ENCODE results near the gene SDF2L1. TPM values are rescaled to one million over a fixed set of nuclear protein-coding genes. Genes with fewer than 3 reads are reported as not detected.
"Not testable (repeated sequence)": the region's sequence is repeated elsewhere in the genome, so short reads cannot be mapped to it uniquely, and the experiment has no call there.

Gene SDF2L1
- total RNA-seq, 1 donor from 2014 or later = 41.3 TPM

- H3K36me3 ChIP-seq = peaks cover 17% of the 10 kb centered on the region
- ATAC-seq = no peak
- no peaks in the 10 kb centered on the region for H3K27me3 ChIP-seq
- intact Hi-C loops (cut with DNase I) = no loop called here
- TF ChIP-seq, protein P1, sequence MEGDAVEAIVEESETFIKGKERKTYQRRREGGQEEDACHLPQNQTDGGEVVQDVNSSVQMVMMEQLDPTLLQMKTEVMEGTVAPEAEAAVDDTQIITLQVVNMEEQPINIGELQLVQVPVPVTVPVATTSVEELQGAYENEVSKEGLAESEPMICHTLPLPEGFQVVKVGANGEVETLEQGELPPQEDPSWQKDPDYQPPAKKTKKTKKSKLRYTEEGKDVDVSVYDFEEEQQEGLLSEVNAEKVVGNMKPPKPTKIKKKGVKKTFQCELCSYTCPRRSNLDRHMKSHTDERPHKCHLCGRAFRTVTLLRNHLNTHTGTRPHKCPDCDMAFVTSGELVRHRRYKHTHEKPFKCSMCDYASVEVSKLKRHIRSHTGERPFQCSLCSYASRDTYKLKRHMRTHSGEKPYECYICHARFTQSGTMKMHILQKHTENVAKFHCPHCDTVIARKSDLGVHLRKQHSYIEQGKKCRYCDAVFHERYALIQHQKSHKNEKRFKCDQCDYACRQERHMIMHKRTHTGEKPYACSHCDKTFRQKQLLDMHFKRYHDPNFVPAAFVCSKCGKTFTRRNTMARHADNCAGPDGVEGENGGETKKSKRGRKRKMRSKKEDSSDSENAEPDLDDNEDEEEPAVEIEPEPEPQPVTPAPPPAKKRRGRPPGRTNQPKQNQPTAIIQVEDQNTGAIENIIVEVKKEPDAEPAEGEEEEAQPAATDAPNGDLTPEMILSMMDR (IDR thresholded peaks at IDR 0.05) = no peak
- no peaks in the 10 kb centered on the region for H3K9me3 ChIP-seq
- DNase-seq = no peak
- H3K4me3 ChIP-seq = no peak overlapping the region
- peaks cover 9% of the 10 kb centered on the region for H3K4me1 ChIP-seq
- no peak overlapping the region for H3K27ac ChIP-seq
Measured at GRCh38 chr22:21640810-21641209, 1.3 kb upstream of the SDF2L1 start.

- Histone ChIP-seq H3K9me3 (no peaks in the 10 kb centered on the region), H3K4me1 (peaks cover 9% of the 10 kb centered on the region), H3K4me3 (peak overlapping the region; percentile 78), H3K27me3 (no peaks in the 10 kb centered on the region), H3K27ac (peak overlapping the region; percentile 67), H3K36me3 (peaks cover 21% of the 10 kb centered on the region)
- intact Hi-C loops (cut with DNase I) = no loop called here
- peak; percentile 45 for ATAC-seq
- peak; percentile 79 for DNase-seq
- TF ChIP-seq, protein P1 (IDR thresholded peaks at IDR 0.05) = peak; percentile 45
Measured at GRCh38 chr22:21641417-21641788, 699 bp upstream of the SDF2L1 start.

GRCh38 chr22:21642584-21643448 lies 714 bp downstream of the SDF2L1 start:
- TF ChIP-seq, protein P1 (IDR thresholded peaks at IDR 0.05) = peak; percentile 56
- ATAC-seq (peak; percentile 6), DNase-seq (peak; percentile 75)
- no peaks in the 10 kb centered on the region for H3K9me3 ChIP-seq
- peaks cover 13% of the 10 kb centered on the region for H3K4me1 ChIP-seq
- intact Hi-C loops (cut with DNase I) = no loop called here
- H3K27me3 ChIP-seq = no peaks in the 10 kb centered on the region
- peak overlapping the region; percentile 77 for H3K27ac ChIP-seq
- H3K36me3 ChIP-seq = peaks cover 23% of the 10 kb centered on the region
- peak overlapping the region; percentile 78 for H3K4me3 ChIP-seq

DNA sequence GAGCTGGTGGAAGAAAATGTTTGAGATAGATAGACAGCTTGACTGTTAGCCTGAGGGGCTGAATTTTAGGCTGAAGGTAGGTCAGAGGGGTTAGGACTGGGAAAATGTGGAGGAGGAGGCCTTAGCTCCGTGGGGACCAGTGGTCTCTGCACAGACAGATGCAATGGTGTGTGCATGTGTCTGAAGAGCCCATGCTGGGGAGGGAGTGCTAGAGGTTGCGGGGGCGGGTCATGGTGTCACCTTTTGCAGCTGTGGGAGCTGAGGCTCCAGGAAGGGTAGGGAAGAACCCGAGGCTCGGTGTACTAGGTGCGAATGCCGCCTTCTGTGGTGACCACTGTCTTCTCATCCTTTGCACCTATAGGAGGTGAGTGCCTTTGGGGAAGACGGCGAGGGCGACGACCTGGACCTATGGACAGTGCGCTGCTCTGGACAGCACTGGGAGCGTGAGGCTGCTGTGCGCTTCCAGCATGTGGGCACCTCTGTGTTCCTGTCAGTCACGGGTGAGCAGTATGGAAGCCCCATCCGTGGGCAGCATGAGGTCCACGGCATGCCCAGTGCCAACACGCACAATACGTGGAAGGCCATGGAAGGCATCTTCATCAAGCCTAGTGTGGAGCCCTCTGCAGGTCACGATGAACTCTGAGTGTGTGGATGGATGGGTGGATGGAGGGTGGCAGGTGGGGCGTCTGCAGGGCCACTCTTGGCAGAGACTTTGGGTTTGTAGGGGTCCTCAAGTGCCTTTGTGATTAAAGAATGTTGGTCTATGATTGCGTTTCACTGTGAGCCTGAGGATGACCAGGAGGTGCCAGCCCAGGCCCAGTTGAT lies 1.6 kb downstream of the SDF2L1 start:
- no peaks in the 10 kb centered on the region for H3K27me3 ChIP-seq
- peaks cover 13% of the 10 kb centered on the region for H3K4me1 ChIP-seq
- H3K27ac ChIP-seq = no peak overlapping the region
- peak overlapping the region; percentile 78 for H3K4me3 ChIP-seq
- ATAC-seq (no peak), DNase-seq (no peak)
- no peaks in the 10 kb centered on the region for H3K9me3 ChIP-seq
- peaks cover 25% of the 10 kb centered on the region for H3K36me3 ChIP-seq
- TF ChIP-seq, protein P1 (IDR thresholded peaks at IDR 0.05) = no peak
- intact Hi-C loops (cut with DNase I) = no loop called here

DNA sequence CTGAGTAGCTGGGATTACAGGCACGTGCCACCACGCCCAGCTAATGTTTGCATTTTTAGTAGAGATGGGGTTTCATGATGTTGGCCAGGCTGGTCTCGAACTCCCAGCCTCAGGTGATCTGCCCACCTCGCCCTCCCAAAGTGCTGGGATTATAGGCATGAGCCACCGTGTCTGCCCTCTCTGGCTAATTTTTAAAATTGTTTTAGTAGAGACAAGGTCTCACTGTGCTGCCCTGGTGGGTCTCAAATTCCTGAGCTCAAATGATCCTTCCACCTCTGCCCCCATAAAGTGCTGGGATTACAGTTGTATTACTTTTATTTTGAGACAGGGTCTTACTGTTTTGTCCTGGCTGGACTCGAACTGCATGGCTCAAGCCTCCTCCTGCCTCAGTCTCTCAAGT lies 3.4 kb downstream of the SDF2L1 start:
- intact Hi-C loops (cut with DNase I); H3K27me3 ChIP-seq; H3K27ac ChIP-seq; DNase-seq; ATAC-seq; H3K9me3 ChIP-seq; H3K4me3 ChIP-seq: not testable (repeated sequence)
- H3K4me1 ChIP-seq = peaks cover 13% of the 10 kb centered on the region
- H3K36me3 ChIP-seq = peaks cover 29% of the 10 kb centered on the region

Measured in upper lobe of right lung (tissue), 1 donor.